ENCODE measurements around the gene PLB1.

DNA sequence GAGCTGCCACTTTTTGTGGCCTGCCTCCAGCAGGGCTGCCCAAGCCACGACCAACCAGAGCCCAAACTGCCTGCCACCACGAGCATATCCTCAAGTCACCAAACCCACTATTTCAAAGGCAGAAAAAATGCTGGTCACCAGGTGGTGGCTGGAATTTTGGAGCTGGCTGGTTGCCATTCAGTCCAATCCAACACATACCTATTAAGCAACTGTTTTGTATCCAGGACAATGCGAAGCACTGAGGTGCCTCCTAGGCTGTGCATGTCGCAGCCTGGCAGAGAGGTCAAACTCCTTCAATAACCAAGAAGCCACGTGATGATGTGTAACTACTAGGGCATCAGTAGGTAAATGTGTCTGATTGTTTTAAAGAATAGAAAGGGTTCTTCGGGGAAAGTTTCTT, 147.5 kb downstream of the PLB1 start:
- TF ChIP-seq, protein P1, sequence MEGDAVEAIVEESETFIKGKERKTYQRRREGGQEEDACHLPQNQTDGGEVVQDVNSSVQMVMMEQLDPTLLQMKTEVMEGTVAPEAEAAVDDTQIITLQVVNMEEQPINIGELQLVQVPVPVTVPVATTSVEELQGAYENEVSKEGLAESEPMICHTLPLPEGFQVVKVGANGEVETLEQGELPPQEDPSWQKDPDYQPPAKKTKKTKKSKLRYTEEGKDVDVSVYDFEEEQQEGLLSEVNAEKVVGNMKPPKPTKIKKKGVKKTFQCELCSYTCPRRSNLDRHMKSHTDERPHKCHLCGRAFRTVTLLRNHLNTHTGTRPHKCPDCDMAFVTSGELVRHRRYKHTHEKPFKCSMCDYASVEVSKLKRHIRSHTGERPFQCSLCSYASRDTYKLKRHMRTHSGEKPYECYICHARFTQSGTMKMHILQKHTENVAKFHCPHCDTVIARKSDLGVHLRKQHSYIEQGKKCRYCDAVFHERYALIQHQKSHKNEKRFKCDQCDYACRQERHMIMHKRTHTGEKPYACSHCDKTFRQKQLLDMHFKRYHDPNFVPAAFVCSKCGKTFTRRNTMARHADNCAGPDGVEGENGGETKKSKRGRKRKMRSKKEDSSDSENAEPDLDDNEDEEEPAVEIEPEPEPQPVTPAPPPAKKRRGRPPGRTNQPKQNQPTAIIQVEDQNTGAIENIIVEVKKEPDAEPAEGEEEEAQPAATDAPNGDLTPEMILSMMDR (IDR thresholded peaks at IDR 0.05) = no peak
- TF ChIP-seq POLR2A (IDR thresholded peaks at IDR 0.05) = no peak

Measured in esophagus squamous epithelium (tissue), 4 donors.